Activated CD8-positive, alpha-beta memory T cell treated with anti-CD3 and anti-CD28 coated beads for 36 hours (primary cell): ENCODE results near the gene HCK. TPM values are rescaled to one million over a fixed set of nuclear protein-coding genes. Genes with fewer than 3 reads are reported as not detected.
"Not testable (repeated sequence)": the region's sequence is repeated elsewhere in the genome, so short reads cannot be mapped to it uniquely, and the experiment has no call there.

Source experiments
- CTCF ChIA-PET: fragments of 350-600 bp; sonication (Branson Sonifier 250); formaldehyde crosslinking; loops from one replicate; lab custom pipeline; 2021; ENCODE audit warnings: antibody characterized with exemption; lab: Charles Lee
- POLR2A ChIA-PET: fragments of 350-600 bp; sonication (Branson Sonifier 250); formaldehyde crosslinking; loops from one replicate; lab custom pipeline; 2021; ENCODE audit warnings: antibody characterized with exemption; lab: Charles Lee
- total RNA-seq, 2 experiments: library from RNA; stranded (reverse); gene quantifications; one replicate each; pipeline ENCODE4 v1.2.3, GENCODE V29; 2021

Gene HCK
- total RNA-seq, 2 experiments from 2014 or later: not detected

DNA sequence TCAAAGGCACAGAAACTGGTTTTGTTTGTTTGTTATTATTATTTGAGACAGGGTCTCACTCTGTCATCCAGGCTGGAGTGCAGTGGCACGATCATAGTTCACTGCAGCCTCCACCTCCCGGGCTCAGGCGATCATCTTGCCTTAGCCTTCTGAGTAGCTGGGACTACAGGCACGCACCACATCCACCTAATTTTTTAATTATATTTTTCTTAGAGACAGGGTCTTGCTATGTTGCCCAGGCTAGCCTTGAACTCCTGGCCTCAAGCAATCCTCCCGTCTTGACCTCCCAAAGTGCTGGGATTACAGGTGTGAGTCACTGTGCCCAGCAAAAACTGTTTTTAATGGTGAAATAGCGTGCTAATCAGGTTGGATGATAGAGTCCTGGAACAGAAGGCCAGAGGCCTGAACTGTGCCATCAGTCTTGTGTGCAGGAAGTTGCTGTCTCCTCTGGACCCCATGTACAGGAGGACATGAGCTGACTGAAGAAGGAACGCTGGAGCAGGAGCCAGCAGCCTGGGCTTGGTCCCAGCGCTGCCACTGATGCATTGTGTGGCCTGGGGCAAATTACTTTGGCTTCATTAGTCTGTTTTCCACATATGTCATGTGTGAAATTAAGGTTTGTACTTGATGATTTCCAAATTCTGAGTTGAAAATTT, 62.4 kb downstream of the HCK start:
- POLR2A ChIA-PET: no interaction called here
- CTCF ChIA-PET: no interaction called here

DNA sequence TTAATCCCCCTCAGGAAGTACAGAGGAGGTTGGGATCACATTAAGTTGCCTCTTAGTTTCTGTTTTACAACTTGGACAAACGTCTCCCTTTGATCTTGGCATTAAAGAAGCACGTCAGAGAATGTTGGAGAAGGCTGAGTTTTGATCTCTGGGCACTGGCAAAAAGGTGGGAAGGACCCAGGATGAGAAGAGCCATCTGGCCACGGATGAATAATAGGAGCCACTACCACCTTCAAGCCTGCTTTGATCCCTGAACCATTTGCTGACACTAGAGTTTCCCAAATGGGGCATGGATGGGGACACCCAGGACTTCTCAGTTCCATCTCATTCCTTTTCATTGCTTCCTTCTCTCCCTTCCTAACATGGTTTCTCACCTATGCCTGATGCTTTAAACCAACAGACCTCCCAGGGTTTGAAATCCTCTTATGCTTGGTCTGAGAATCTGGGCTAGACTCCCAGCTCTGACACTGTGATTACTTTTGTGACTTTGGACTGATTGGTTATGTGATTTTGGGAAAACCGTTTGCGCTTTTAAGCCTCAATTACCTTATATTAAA, 63.2 kb downstream of the HCK start:
- CTCF ChIA-PET: no interaction called here
- POLR2A ChIA-PET: interaction anchor here (0.6 kb wide), 1 partner anchor 26 kb away, joined by 7 read pairs; no protein-coding TSS in a partner anchor

DNA sequence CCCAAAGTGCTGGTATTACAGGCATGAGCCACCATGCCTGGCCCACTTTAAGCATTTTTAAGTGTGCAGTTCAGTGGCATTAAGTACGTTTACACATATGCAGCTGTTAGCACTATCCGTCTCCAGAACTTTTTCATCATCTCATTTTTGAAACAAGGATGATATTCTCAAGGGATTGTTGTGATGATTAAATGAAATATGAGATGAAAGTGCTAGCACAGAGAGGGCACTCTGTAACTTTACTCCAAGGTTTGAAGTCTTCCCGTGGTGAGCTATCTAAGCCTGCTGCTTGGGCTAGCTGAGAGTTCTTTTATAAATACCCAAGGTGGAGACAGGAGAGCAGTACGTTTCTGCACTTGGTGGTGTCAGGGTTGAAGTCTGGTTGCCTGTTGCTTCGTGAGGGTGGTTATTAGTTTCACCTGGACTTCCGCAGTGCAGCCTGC, 64.1 kb downstream of the HCK start:
- CTCF ChIA-PET: interaction anchor here (0.9 kb wide), 1 partner anchor 67 kb away, joined by 3 read pairs; no protein-coding TSS in a partner anchor
- POLR2A ChIA-PET: interaction anchor here (0.6 to 0.7 kb wide), 2 partner anchors 25 to 300 kb away, joined by 5 to 7 read pairs; no protein-coding TSS in a partner anchor

DNA sequence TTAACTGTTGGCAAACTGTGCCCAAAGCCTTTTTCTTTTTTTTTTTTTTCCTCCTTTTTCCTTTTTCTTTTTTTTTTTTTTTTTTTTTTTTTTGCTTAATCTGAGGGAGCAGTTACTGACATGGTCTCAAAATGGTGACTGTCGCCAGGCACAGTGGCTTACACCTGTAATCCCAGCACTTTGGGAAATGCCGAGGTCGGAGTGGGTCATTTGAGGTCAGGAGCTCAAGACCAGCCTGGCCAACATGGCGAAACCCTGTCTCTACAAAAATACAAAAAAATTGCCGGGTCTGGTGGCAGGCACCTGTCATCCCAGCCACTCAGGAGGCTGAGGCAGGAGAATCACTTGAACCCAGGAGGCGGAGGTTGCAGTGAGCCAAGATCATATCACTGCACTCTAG, 64.8 kb downstream of the HCK start:
- CTCF ChIA-PET: interaction anchor here (0.9 kb wide), 1 partner anchor 67 kb away, joined by 3 read pairs; no protein-coding TSS in a partner anchor
- POLR2A ChIA-PET: interaction anchor here (0.7 kb wide), 1 partner anchor 299 kb away, joined by 5 read pairs; no protein-coding TSS in a partner anchor

DNA sequence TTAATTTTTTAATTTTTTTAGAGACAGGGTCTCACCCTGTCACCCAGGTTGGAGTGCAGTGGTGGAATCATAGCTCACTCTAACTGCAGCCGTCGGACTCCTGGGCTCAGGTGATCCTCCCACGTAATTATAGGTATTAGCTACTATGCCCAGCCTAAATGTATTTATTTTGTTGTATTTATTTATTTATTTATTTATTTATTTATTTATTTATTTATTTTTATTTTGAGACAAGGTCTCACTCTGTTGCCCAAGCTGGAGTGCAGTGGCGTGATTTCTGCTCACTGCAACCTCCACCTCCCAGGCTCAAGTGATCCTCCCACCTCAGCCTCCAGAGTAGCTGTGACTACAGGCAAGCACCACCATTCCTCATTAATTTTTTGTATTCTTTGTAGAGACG, 66.4 kb downstream of the HCK start:
- CTCF ChIA-PET: interaction anchor here (1.7 kb wide), 1 partner anchor 9 kb away, joined by 4 read pairs; the partner anchor contains the start of gene TM9SF4
- POLR2A ChIA-PET: not testable (repeated sequence)

DNA sequence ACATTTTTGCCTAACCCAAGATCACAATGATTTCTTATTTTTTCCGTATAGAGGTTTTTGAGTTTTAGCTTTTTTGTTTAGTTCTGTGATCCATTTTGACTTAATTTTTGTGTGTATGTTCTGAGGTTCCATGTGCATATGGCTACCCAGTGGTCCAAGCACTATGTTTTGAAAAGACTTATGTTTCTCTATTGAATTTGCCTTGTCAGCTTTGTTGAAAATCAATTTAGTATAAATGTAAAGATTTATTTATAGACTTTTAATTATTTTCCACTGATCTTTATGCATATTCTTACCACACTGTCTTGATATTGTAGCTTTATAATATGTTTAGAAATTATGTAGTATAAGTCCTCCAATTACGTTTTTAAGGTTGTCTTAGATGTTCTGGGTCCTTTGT, 67.7 kb downstream of the HCK start:
- CTCF ChIA-PET: no interaction called here
- POLR2A ChIA-PET: no interaction called here

DNA sequence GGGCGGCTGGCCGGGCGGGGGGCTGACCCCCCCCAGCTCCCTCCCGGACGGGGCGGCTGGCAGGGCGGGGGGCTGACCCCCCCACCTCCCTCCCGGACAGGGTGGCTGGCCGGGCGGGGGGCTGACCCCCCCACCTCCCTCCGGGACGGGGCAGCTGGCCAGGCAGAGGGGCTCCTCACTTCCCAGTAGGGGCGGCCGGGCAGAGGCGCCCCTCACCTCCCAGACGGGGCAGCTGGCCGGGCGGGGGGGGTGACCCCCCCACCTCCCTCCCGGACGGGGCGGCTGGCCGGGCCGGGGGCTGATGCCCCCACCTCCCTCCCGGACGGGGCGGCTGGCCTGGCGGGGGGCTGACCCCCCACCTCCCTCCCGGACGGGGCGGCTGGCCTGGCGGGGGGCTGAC, 69.9 kb downstream of the HCK start:
- POLR2A ChIA-PET: not testable (repeated sequence)

DNA sequence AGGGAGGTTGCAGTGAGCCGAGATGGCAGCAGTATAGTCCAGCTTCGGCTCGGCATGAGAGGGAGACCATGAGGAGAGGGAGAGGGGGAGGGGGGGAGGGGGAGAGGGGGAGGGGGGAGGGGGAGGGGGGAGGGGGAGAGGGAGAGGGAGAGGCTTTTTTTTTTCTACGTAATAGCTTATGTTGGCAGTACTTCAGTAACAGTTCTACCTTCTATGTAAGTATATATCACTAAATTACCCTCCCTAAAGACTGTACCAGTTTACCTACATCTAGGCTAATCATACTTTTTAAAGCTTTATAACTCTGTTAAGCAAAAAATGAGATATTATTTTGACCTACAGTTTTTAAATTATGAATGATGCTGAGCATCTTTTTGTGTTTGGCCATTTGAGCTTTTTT, 71.0 kb downstream of the HCK start:
- POLR2A ChIA-PET: no interaction called here
- CTCF ChIA-PET: no interaction called here

More for the DNA sequence above, 69.9 kb downstream of the HCK start:
- CTCF ChIA-PET: not testable (repeated sequence)

DNA sequence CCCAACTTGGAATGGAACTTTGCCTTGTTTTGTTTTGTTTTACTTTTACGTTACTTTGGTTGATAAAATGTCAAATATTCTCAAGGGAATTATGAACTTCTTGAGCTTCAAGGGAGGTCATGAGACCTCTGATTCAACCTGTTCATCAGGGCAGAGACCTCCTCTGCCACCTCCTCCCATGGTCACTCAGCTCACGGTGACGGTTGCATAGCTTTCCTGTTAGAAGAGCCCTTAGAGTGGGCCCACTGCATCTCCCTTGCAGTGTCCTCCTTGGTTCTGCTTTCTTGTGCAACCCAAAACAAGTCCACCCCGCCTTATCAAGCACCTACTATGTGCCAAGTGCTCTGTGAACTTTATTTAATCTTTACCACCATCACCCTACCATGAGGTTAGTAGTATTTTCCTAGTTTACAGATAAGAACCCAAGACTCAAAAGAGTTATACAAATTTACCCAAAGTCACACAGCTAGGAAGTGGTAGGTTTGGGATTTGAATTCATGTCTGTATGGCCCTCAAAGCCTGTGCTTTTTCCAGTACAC, 72.9 kb downstream of the HCK start:
- ChIA-PET POLR2A (no interaction called here), CTCF (interaction anchor here (0.5 kb wide), 1 partner anchor 57 kb away, joined by 3 read pairs; no protein-coding TSS in a partner anchor)

DNA sequence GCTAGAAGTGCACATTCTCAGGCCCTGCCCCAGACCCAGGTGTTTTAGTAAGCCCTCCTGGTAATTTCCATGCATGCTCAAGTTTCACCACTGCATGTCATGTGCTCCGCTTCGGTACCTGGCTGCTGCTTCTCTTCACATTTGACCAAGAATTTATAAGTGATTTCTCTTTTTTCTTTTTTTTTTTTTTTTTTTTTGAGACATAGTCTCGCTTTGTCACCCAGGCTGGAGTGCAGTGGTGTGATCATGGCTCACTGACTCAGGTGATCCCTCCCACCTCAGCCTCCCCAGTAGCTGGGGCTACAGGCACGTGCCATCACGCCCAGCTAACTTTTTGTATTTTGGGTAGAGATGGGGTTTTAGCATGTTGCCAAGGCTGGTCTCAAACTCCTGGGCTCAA, 73.5 kb downstream of the HCK start:
- POLR2A ChIA-PET: no interaction called here
- CTCF ChIA-PET: interaction anchor here (0.5 to 1.1 kb wide), 2 partner anchors 13 to 58 kb away, joined by 3 read pairs; no protein-coding TSS in a partner anchor

DNA sequence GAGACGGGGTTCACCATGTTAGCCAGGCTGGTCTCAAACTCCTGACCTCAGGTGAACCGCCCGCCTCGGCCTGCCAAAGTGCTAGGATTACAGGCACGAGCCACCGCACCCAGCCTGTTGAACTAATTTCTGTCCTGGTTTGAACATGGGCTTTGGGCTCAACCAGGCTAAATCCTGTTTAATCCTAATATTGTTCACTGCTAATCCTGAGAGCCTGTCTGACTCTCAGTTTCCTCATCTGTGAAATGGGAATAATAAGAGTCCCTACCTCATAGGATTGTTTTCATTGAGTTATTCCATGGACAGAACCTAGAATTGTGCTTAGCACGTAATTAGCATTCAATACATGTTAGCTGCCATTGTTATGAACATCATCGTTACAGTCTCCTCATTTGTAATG, 74.9 kb downstream of the HCK start:
- ChIA-PET POLR2A (no interaction called here), CTCF (interaction anchor here (1.1 kb wide), 1 partner anchor 15 kb away, joined by 3 read pairs; no protein-coding TSS in a partner anchor)

DNA sequence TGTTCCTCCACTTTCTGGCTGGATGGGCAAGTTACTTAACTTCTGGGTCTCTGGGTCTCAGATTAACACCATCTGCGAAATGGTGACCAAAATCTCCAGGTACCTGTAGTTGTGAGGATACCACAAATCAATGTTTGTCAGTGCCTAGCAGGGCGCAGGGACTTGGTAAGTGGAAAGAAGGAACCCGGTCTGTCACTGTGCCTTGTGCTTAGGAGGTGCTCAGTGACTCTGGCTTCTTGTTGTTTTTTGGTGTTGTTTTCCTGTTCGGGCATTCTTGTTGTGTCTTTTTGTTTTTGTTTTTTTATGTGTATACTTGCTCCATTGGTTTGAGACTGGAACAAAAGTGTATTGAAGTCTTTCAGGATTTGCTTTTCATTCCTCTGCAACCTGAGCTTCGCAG, 75.3 kb downstream of the HCK start:
- CTCF ChIA-PET: no interaction called here
- POLR2A ChIA-PET: no interaction called here

DNA sequence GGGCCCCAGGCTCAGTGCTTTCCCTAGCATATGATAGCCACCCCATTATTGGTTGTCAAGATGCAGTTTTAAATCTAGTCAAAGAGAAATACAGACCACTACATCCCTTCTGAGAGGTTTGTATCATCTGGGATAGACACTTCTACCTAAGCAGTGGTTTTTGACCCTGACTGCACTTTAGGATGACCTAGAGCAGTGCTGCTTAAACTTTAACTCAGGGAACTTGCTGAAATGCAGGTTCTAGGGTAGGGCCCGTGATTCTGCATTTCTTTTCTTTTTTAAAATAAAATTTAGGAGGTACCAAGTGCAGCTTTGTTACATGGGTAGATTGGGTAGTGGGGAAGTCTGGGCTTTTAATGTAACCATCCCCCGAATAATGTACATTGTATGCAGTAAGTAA, 76.1 kb downstream of the HCK start:
- CTCF ChIA-PET: interaction anchor here (1.2 kb wide), 1 partner anchor 36 kb away, joined by 3 read pairs; no protein-coding TSS in a partner anchor
- POLR2A ChIA-PET: interaction anchor here (0.7 kb wide), 1 partner anchor 16 kb away, joined by 3 read pairs; no protein-coding TSS in a partner anchor

DNA sequence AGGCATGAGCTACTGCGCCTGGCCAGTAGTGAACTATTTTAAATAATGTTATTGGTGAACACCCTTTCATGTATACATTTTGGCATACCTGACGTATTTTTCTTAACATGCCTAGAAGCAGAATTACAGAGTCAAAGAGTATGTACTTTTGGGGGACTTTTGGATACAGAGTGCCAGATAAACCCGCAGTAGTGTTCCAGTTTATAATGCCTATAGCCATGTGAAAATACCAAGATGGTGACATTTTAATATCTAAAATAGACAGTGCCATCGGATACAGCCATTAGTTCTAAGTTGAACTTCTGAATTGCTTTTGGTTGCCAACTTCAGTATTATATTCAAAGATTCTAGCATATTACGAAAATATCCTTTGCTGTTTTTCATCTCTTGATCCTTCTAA, 77.8 kb downstream of the HCK start:
- ChIA-PET CTCF (no interaction called here), POLR2A (no interaction called here)

DNA sequence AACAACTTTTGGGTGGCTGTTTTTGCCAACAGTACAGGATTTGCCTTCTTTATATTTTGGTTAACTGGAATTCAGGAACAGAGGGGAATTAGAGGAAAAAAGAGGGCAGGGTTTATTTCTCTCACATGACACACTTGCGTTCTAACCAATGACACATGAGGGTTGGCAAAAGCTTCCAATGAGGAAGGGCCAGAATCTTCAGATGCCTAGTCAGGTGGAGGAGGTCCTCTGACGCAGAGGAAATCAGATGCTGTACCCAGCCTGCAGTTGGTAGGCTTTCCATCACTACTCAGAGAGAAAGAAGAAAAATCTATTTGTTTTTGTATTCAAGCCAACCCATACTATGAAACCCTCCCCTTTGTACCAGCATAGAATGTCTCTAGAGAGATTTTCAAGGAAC, 78.3 kb downstream of the HCK start:
- CTCF ChIA-PET: no interaction called here
- POLR2A ChIA-PET: no interaction called here

DNA sequence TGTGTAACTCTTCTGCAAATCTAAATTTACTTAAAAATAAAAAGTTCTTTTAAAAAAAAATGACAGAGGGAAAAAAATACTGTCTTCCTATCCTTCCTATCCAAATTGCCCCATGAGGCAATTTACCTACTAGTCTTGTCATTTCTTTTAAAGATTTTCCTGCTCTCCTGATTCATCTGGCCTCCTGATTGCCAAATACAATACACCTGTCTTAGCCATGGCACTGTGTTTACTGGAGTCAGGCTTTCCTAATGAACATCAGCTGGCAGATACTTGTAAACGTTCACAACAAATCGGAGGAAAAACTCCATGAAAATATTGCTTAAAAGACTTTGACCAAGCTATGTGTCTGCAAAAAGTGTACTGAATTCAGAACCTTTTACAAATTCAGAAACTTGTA, 78.9 kb downstream of the HCK start:
- CTCF ChIA-PET: no interaction called here
- POLR2A ChIA-PET: interaction anchor here (0.7 kb wide), 1 partner anchor 409 kb away, joined by 3 read pairs; no protein-coding TSS in a partner anchor

DNA sequence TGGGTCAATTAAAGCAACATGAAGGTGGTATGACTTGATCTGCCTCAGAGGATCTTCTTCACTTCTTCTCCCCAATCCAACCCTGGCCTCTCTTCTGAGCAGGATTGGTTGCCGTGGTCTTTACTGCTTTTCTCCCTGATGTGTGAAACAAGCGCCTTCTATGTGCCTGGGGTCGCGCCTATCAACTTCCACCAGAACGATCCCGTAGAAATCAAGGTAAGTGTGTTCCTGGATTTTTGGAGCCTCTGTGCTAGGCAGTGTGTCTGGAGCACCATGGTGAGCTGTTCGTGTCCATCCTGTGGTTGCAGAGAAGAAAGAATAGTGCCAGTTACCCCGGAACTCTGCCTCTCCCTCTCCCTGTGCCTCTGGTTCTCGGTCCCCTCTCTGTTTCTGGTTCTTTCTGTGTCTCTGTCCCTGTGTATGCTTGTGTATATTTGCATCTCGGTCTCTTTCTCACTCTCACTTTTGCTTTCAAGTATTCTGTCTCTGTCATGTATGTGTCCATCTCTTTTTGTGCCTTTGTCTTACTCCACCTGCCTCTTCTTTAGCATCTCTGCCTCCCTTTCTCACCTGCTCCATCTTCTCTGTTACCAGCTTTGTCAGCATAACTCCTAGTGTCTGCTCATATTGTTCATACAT, 81.0 kb downstream of the HCK start:
- CTCF ChIA-PET: no interaction called here
- POLR2A ChIA-PET: no interaction called here

DNA sequence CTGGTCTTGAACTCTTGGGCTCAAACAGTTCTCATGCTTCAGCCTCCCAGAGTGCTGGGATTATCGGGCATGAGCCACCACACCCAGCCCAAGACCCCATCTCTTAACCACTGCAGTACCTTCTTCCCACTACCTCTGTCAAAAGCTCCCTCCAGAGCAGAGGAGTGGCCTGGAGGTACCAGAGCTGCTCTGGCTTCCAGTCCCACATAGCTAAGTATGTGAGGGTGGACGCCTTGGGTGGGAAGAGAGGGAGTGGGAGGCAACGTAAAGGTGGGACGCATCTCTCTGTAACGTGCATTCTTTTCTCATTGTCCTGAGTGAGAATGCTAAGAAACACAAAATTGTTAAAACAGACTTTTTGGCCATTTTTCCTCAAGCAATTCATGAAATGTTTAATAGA, 82.0 kb downstream of the HCK start:
- ChIA-PET POLR2A (no interaction called here), CTCF (no interaction called here)

DNA sequence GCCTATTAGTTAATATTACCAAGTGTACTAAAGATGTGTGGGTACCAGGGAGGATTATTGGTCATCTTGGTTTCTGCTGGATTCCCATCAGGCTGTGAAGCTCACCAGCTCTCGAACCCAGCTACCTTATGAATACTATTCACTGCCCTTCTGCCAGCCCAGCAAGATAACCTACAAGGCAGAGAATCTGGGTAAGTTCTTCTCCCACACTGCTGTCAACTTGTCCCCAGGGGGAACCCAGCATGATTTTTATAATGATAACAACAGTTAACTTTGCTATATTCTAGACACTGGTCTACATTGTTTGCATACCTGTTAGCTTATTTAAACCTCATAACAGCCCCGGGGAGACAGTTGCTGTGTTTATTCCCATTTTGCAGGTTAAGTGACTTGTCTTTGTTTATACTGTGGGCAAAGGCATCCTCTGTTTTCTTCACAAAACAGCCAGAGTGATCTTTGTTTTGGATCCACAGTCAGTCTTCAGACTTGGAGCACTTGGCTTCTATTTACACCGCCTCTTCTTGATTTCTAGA, 84.0 kb downstream of the HCK start:
- ChIA-PET POLR2A (no interaction called here), CTCF (no interaction called here)

DNA sequence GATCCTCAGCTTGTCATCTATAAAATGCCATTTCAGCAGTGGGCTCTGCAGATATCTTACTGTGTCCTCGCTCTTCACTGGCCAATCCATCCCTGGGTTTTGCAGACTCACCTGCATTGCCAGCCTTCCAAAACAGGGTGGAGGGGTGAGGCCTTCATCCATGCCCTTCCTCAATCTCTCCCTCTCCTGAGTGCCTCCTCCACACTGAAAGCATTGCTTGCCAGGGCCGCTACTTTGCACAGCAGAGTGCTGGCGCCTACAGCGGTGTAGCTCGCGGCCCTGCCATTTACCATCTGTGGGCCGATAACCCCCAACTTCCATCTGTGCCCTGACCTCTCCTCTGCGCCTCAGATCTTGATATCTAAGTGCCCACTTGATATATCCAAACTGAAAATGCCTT, 86.9 kb downstream of the HCK start:
- CTCF ChIA-PET: no interaction called here
- POLR2A ChIA-PET: no interaction called here
